H1 (cell line): ENCODE measurements around the gene SMIM5.

Experiments
- CTBP2 ChIP-seq: IDR thresholded peaks from 2 replicates; pipeline ENCODE4 v1.7.0; 2011; ENCODE audit warnings: borderline replicate concordance, mild to moderate bottlenecking, moderate library complexity, mixed read lengths, low read length; ENCODE audit not compliant: insufficient read depth, insufficient read length
- GTF2F1 ChIP-seq: IDR thresholded peaks from 2 replicates; pipeline ENCODE4 v1.6.1; 2012; ENCODE audit warnings: low read depth, low read length, improper control_type of control experiment, borderline replicate concordance
- KDM1A ChIP-seq: fragments of 200-600, 300-600 bp; sonication (generic); IDR thresholded peaks from 2 replicates; pipeline ENCODE4 v1.7.1; 2016; ENCODE audit warnings: mild to moderate bottlenecking, low read length, borderline replicate concordance
- KDM4A ChIP-seq: IDR thresholded peaks from one replicate; pipeline ENCODE4 v1.7.1; 2012; ENCODE audit warnings: low read depth, mild to moderate bottlenecking, moderate library complexity, low read length, inconsistent platforms; ENCODE audit not compliant: severe bottlenecking
- POLR2AphosphoS5 ChIP-seq: IDR thresholded peaks from 2 replicates; pipeline ENCODE4 v1.6.1; 2011; ENCODE audit warnings: low read depth, low read length
- RNF2 ChIP-seq: fragments of 200-900, 300-1000 bp; sonication (generic); IDR thresholded peaks from 2 replicates; pipeline ENCODE4 v1.7.1; 2016; ENCODE audit warnings: borderline replicate concordance, low read depth, mild to moderate bottlenecking, antibody characterized with exemption, low read length; ENCODE audit not compliant: poor library complexity, severe bottlenecking; ENCODE audit errors: missing control alignments
- TAF1 ChIP-seq: IDR thresholded peaks from 2 replicates; pipeline ENCODE4 v1.6.1; 2011; ENCODE audit warnings: mild to moderate bottlenecking, low read depth, low read length
- TCF12 ChIP-seq: IDR thresholded peaks from 2 replicates; pipeline ENCODE4 v1.6.1; 2011; ENCODE audit warnings: low read depth, mild to moderate bottlenecking, low read length
- TEAD4 ChIP-seq: IDR thresholded peaks from 2 replicates; pipeline ENCODE4 v1.6.1; 2012; ENCODE audit warnings: low read depth, low read length, inconsistent platforms, mixed read lengths
- TF ChIP-seq, protein P1 (sequence below), 3 experiments: IDR thresholded peaks; 1 replicate in 2 of 3; 2 replicates in 1 of 3; pipeline versions ENCODE4 v1.5.1 to v1.6.1; 2011; ENCODE audit warnings: low read length in 3 of 3, mild to moderate bottlenecking in 3 of 3, inconsistent platforms in 2 of 3, low read depth in 1 of 3, moderate library complexity in 1 of 3; ENCODE audit not compliant: insufficient read depth in 1 of 3; ENCODE audit errors: control extremely low read depth in 1 of 3

GRCh38 chr17:75676461-75676860, 43.2 kb downstream of the SMIM5 start:
- TF ChIP-seq KDM4A (no peak), RNF2 (no peak), TAF1 (no peak), KDM1A (no peak), GTF2F1 (no peak), TEAD4 (no peak), POLR2AphosphoS5 (no peak), TCF12 (no peak), CTBP2 (no peak)
- TF ChIP-seq, protein P1, sequence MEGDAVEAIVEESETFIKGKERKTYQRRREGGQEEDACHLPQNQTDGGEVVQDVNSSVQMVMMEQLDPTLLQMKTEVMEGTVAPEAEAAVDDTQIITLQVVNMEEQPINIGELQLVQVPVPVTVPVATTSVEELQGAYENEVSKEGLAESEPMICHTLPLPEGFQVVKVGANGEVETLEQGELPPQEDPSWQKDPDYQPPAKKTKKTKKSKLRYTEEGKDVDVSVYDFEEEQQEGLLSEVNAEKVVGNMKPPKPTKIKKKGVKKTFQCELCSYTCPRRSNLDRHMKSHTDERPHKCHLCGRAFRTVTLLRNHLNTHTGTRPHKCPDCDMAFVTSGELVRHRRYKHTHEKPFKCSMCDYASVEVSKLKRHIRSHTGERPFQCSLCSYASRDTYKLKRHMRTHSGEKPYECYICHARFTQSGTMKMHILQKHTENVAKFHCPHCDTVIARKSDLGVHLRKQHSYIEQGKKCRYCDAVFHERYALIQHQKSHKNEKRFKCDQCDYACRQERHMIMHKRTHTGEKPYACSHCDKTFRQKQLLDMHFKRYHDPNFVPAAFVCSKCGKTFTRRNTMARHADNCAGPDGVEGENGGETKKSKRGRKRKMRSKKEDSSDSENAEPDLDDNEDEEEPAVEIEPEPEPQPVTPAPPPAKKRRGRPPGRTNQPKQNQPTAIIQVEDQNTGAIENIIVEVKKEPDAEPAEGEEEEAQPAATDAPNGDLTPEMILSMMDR (IDR thresholded peaks at IDR 0.05; ENCODE audit: control extremely low read depth in 1 of 3, insufficient read depth in 1 of 3, low read depth in 1 of 3, low read length in 3 of 3): no peak
